Measurements from ENCODE around the gene GRAMD1A. TPM values are rescaled to one million over a fixed set of nuclear protein-coding genes. Genes with fewer than 3 reads are reported as not detected.
"Not testable (repeated sequence)": the region's sequence is repeated elsewhere in the genome, so short reads cannot be mapped to it uniquely, and the experiment has no call there.

The GRAMD1A gene
- total RNA-seq, 8 experiments from 2014 or later: 2.7 to 93.1 (median 44.5) TPM

- WGBS, 10 experiments: 67 to 95% (median 85%) methylated on average over 2 to 8 of the region's 10 CpGs; no CpG with 5 or more reads in 2 of the 10 experiments
- in situ Hi-C loops (cut with MboI; ENCODE audit: low pct_unique_long_range_greater_than_20kb in 2 of 9, low sequenced_read_pairs in 9 of 9, unreplicated experiment in 9 of 9): no loop called here
- no peak for ATAC-seq (replicated peaks in 6 of 8)
- Histone ChIP-seq H3K4me3 (no peak overlapping the region), H3K27ac (no peak overlapping the region), H3K4me1 (replicated peaks in 1 of 2) (no peaks in the 10 kb centered on the region)
These were observed 20.9 kb downstream of the GRAMD1A start for GRCh38 chr19:35021016-35021415.

- no peak overlapping the region for H3K27ac ChIP-seq
- WGBS, 10 experiments: 67 to 100% (median 88%) methylated on average over 1 to 6 of the region's 25 CpGs; no CpG with 5 or more reads in 6 of the 10 experiments
- H3K4me3 ChIP-seq: no peak overlapping the region
- H3K4me1 ChIP-seq (replicated peaks in 1 of 2): no peaks in the 10 kb centered on the region
- no peak for ATAC-seq (replicated peaks in 6 of 8)
- in situ Hi-C loops (cut with MboI; ENCODE audit: low pct_unique_long_range_greater_than_20kb in 2 of 9, low sequenced_read_pairs in 9 of 9, unreplicated experiment in 9 of 9): no loop called here
These were observed 21.5 kb downstream of the GRAMD1A start for GRCh38 chr19:35021596-35021995.

GRCh38 chr19:35022460-35022859, 22.3 kb downstream of the GRAMD1A start:
- Histone ChIP-seq H3K4me3 (no peak overlapping the region), H3K4me1 (replicated peaks in 1 of 2) (no peaks in the 10 kb centered on the region), H3K27ac (no peak overlapping the region)
- WGBS, 10 experiments: no CpG with 5 or more reads among the region's 14 CpGs
- in situ Hi-C loops (cut with MboI; ENCODE audit: low pct_unique_long_range_greater_than_20kb in 2 of 9, low sequenced_read_pairs in 9 of 9, unreplicated experiment in 9 of 9): no loop called here
- peak in 1 of 8 experiments; percentile 10 for ATAC-seq (replicated peaks in 6 of 8)

GRCh38 chr19:35023428-35023827, 23.3 kb downstream of the GRAMD1A start:
- Histone ChIP-seq H3K4me3 (no peak overlapping the region), H3K4me1 (replicated peaks in 1 of 2) (no peaks in the 10 kb centered on the region), H3K27ac (no peak overlapping the region)
- ATAC-seq (replicated peaks in 6 of 8): no peak
- in situ Hi-C loops (cut with MboI; ENCODE audit: low pct_unique_long_range_greater_than_20kb in 2 of 9, low sequenced_read_pairs in 9 of 9, unreplicated experiment in 9 of 9): no loop called here
- 83% methylated on average over 4 of the region's 19 CpGs; no CpG with 5 or more reads in 9 of the 10 experiments for WGBS, 10 experiments

GRCh38 chr19:35024095-35024494, 24.0 kb downstream of the GRAMD1A start:
- no peaks in the 10 kb centered on the region for H3K4me1 ChIP-seq (replicated peaks in 1 of 2)
- H3K27ac ChIP-seq: no peak overlapping the region
- ATAC-seq (replicated peaks in 6 of 8): no peak
- no peak overlapping the region for H3K4me3 ChIP-seq
- 90 to 100% (median 100%) methylated on average over 1 to 3 of the region's 6 CpGs; no CpG with 5 or more reads in 4 of the 10 experiments for WGBS, 10 experiments
- in situ Hi-C loops (cut with MboI; ENCODE audit: low pct_unique_long_range_greater_than_20kb in 2 of 9, low sequenced_read_pairs in 9 of 9, unreplicated experiment in 9 of 9): no loop called here

- no peak for ATAC-seq (replicated peaks in 6 of 8)
- in situ Hi-C loops (cut with MboI; ENCODE audit: low pct_unique_long_range_greater_than_20kb in 2 of 9, low sequenced_read_pairs in 9 of 9, unreplicated experiment in 9 of 9): no loop called here
- no peaks in the 10 kb centered on the region for H3K4me1 ChIP-seq (replicated peaks in 1 of 2)
- WGBS, 10 experiments: 100% methylated on average over 3 of the region's 21 CpGs; no CpG with 5 or more reads in 9 of the 10 experiments
- no peak overlapping the region for H3K4me3 ChIP-seq
- H3K27ac ChIP-seq: no peak overlapping the region
These were observed 25.8 kb downstream of the GRAMD1A start for GRCh38 chr19:35025969-35026368.

GRCh38 chr19:35026418-35026817, 26.3 kb downstream of the GRAMD1A start:
- 89% methylated on average over 5 of the region's 6 CpGs; no CpG with 5 or more reads in 9 of the 10 experiments for WGBS, 10 experiments
- no peak overlapping the region for H3K27ac ChIP-seq
- H3K4me3 ChIP-seq: no peak overlapping the region
- H3K4me1 ChIP-seq (replicated peaks in 1 of 2): peaks cover 0 to 3% of the 10 kb centered on the region in 2 donors
- in situ Hi-C loops (cut with MboI; ENCODE audit: low pct_unique_long_range_greater_than_20kb in 2 of 9, low sequenced_read_pairs in 9 of 9, unreplicated experiment in 9 of 9): no loop called here
- no peak for ATAC-seq (replicated peaks in 6 of 8)

GRCh38 chr19:35027009-35027408, 26.9 kb downstream of the GRAMD1A start:
- in situ Hi-C loops (cut with MboI; ENCODE audit: low pct_unique_long_range_greater_than_20kb in 2 of 9, low sequenced_read_pairs in 9 of 9, unreplicated experiment in 9 of 9): no loop called here
- WGBS, 10 experiments: 40 to 100% (median 89%) methylated on average over 1 to 7 of the region's 8 CpGs; no CpG with 5 or more reads in 2 of the 10 experiments
- no peak for ATAC-seq (replicated peaks in 6 of 8)
- Histone ChIP-seq H3K4me1 (replicated peaks in 1 of 2) (peaks cover 0 to 3% of the 10 kb centered on the region in 2 donors), H3K4me3 (no peak overlapping the region), H3K27ac (no peak overlapping the region)

GRCh38 chr19:35027851-35028599, 27.9 kb downstream of the GRAMD1A start:
- WGBS, 10 experiments: 60 to 100% (median 85%) methylated on average over 1 to 4 of the region's 7 CpGs; no CpG with 5 or more reads in 2 of the 10 experiments
- Histone ChIP-seq H3K4me1 (replicated peaks in 1 of 2) (peaks cover 0 to 3% of the 10 kb centered on the region in 2 donors), H3K27ac (no peak overlapping the region), H3K4me3 (no peak overlapping the region)
- in situ Hi-C loops (cut with MboI; ENCODE audit: low pct_unique_long_range_greater_than_20kb in 2 of 9, low sequenced_read_pairs in 9 of 9, unreplicated experiment in 9 of 9): no loop called here
- no peak for ATAC-seq (replicated peaks in 6 of 8)

- 87 to 100% (median 94%) methylated on average over 1 to 3 of the region's 3 CpGs; no CpG with 5 or more reads in 7 of the 10 experiments for WGBS, 10 experiments
- in situ Hi-C loops (cut with MboI; ENCODE audit: low pct_unique_long_range_greater_than_20kb in 2 of 9, low sequenced_read_pairs in 9 of 9, unreplicated experiment in 9 of 9); ATAC-seq (replicated peaks in 6 of 8): not testable (repeated sequence)
These were observed 28.4 kb downstream of the GRAMD1A start for GRCh38 chr19:35028600-35028885.

GRCh38 chr19:35029275-35029736, 29.2 kb downstream of the GRAMD1A start:
- WGBS, 10 experiments: 83 to 93% (median 88%) methylated on average over 3 to 6 of the region's 11 CpGs; no CpG with 5 or more reads in 5 of the 10 experiments
- H3K4me1 ChIP-seq (replicated peaks in 1 of 2); H3K4me3 ChIP-seq; H3K27ac ChIP-seq; ATAC-seq (replicated peaks in 6 of 8); in situ Hi-C loops (cut with MboI; ENCODE audit: low pct_unique_long_range_greater_than_20kb in 2 of 9, low sequenced_read_pairs in 9 of 9, unreplicated experiment in 9 of 9): not testable (repeated sequence)

More at GRCh38 chr19:35028600-35028885, 28.4 kb downstream of the GRAMD1A start:
- not testable (repeated sequence) for H3K4me1 ChIP-seq (replicated peaks in 1 of 2); H3K4me3 ChIP-seq; H3K27ac ChIP-seq

- H3K4me3 ChIP-seq: peak overlapping the region; percentile 42 to 90 (median 67)
- 0 to 67% (median 15%) methylated on average over 1 to 2 of the region's 11 CpGs; no CpG with 5 or more reads in 4 of the 10 experiments for whole genome bisulfite sequencing, 10 experiments
- peak in 4 of 8 experiments; percentile 1 to 4 (median 3) for ATAC-seq (replicated peaks in 6 of 8)
- H3K27ac ChIP-seq: no peak overlapping the region
- peaks cover 0 to 3% of the 10 kb centered on the region in 2 donors for H3K4me1 ChIP-seq (replicated peaks in 1 of 2)
- in situ Hi-C loops (cut with MboI; ENCODE audit: low pct_unique_long_range_greater_than_20kb in 2 of 9, low sequenced_read_pairs in 9 of 9, unreplicated experiment in 9 of 9): no loop called here
These were observed 29.7 kb downstream of the GRAMD1A start for GRCh38 chr19:35029737-35030256.

- ATAC-seq (replicated peaks in 6 of 8): peak; percentile 83 to 92 (median 86)
- Histone ChIP-seq H3K4me3 (peak within 1 kb of the TSS; percentile 42 to 90 (median 67)), H3K27ac (no peak within 1 kb of the TSS), H3K4me1 (replicated peaks in 1 of 2) (peaks cover 0 to 3% of the 10 kb centered on the region in 2 donors)
- in situ Hi-C loops (cut with MboI; ENCODE audit: low pct_unique_long_range_greater_than_20kb in 2 of 9, low sequenced_read_pairs in 9 of 9, unreplicated experiment in 9 of 9): no loop called here
- no CpG with 5 or more reads among the region's 118 CpGs for WGBS, 10 experiments
These were observed 30.3 kb downstream of the GRAMD1A start, which contains the start of gene SCN1B for GRCh38 chr19:35030257-35031071. Gene SCN1B (plus strand): TSS chr19:35030470. CDS start chr19:35030821, 351 bp downstream.

Measured in motor neuron (in vitro differentiated cells).